ENCODE measurements around the gene ATXN7L1. TPM values are rescaled to one million over a fixed set of nuclear protein-coding genes. Genes with fewer than 3 reads are reported as not detected.

ATXN7L1 gene
- total and polyA plus RNA-seq, 2 of the 8 experiments (the other 6 are each of a cell fraction or from before 2014, with no cell fraction given), result 14.3 to 34.0 TPM

GRCh38 chr7:105773030-105773460 is 103.4 kb downstream of the ATXN7L1 start:
- peak overlapping the region; percentile 8; the same call in 1 of the 2 replicates for H2BK20ac ChIP-seq (ENCODE audit: low read length)
- H3K4ac ChIP-seq (replicated peaks; ENCODE audit: insufficient read length, low read depth, low read length), result no peak overlapping the region
- H3K27ac ChIP-seq (ENCODE audit: low read depth, low read length), result peak overlapping the region; percentile 93
- H4K20me1 ChIP-seq (replicated peaks in 1 of 2; ENCODE audit: control insufficient read depth in 1 of 2, insufficient read depth in 2 of 2, low read length in 2 of 2), result no peaks in the 10 kb centered on the region
- H3K4me1 ChIP-seq (replicated peaks in 1 of 4; ENCODE audit: control insufficient read depth in 3 of 4, insufficient read depth in 4 of 4, low read length in 3 of 4), result peaks cover 21 to 42% (median 34%) of the 10 kb centered on the region in 4 experiments
- no peak overlapping the region for H3K56ac ChIP-seq (replicated peaks; ENCODE audit: insufficient read length, low read depth, low read length)
- peak overlapping the region; percentile 33 to 57 for H3K4me2 ChIP-seq (ENCODE audit: insufficient read depth in 1 of 2, low read depth in 2 of 2, low read length in 2 of 2)
- H3K18ac ChIP-seq (ENCODE audit: extremely low read depth, low read length), result peak overlapping the region; percentile 14; the same call in 1 of the 2 replicates
- peak overlapping the region in 2 of 4 experiments; percentile 39 to 65; a peak in 4 of 7 replicates for H3K9ac ChIP-seq (replicated peaks in 1 of 4; ENCODE audit: extremely low read depth in 1 of 4, low read depth in 3 of 4, low read length in 3 of 4)
- H2BK120ac ChIP-seq (replicated peaks; ENCODE audit: low read depth, low read length), result peak overlapping the region; percentile 2
- POLR2A ChIA-PET (ENCODE audit: partially characterized antibody), result interaction anchor here (0.6 to 0.9 kb wide), 2 partner anchors 13 to 69 kb away, joined by 3 to 4 read pairs; no protein-coding TSS in a partner anchor
- peak overlapping the region; percentile 99 for H2BK12ac ChIP-seq (ENCODE audit: low read depth, low read length)
- no peaks in the 10 kb centered on the region for H3K27me3 ChIP-seq (replicated peaks in 1 of 4; ENCODE audit: control insufficient read depth in 3 of 4, extremely low read depth in 1 of 4, insufficient read depth in 3 of 4, low read length in 3 of 4)
- H4K91ac ChIP-seq (replicated peaks; ENCODE audit: insufficient read length, low read length), result peak overlapping the region; percentile 22
- H2AFZ ChIP-seq (ENCODE audit: low read length), result no peak overlapping the region
- H2AK5ac ChIP-seq (ENCODE audit: low read depth, low read length), result peak overlapping the region; percentile 32; the same call in 1 of the 2 replicates
- no peaks in the 10 kb centered on the region for H3K36me3 ChIP-seq (ENCODE audit: control insufficient read depth in 2 of 4, insufficient read depth in 4 of 4, low read length in 3 of 4)
- peak overlapping the region; percentile 92 for H2BK5ac ChIP-seq (ENCODE audit: low read depth, low read length)
- H3K4me3 ChIP-seq (ENCODE audit: extremely low read depth in 1 of 4, insufficient read depth in 2 of 4, low read depth in 3 of 4, low read length in 4 of 4), result peak overlapping the region in 1 of 4 experiments; percentile 25; a peak in 3 of 8 replicates
- H3K79me2 ChIP-seq (ENCODE audit: control insufficient read depth in 1 of 2, insufficient read depth in 2 of 2, low read length in 2 of 2), result no peaks in the 10 kb centered on the region
- H3K23ac ChIP-seq (ENCODE audit: insufficient read length), result no peak overlapping the region
- FAIRE-seq (no peak), DNase-seq (ENCODE audit: low read depth in 1 of 2, low spot score in 2 of 2) (no peak)
- H2BK15ac ChIP-seq (ENCODE audit: low read length), result no peak overlapping the region
- 26% methylated on average over 3 of the region's 3 CpGs; no CpG with 5 or more reads in 1 of the 2 experiments for WGBS, 2 experiments (ENCODE audit: extremely low coverage in 1 of 2, insufficient coverage in 1 of 2, insufficient read length in 1 of 2, insufficient replicate concordance in 2 of 2, low coverage in 1 of 2, low lambda C conversion rate in 2 of 2, missing lambda C conversion rate in 1 of 2)
- peaks cover 2% of the 10 kb centered on the region; the same call in 1 of the 2 replicates for H3K23me2 ChIP-seq (ENCODE audit: low read depth, low read length)
- no peak overlapping the region for H4K8ac ChIP-seq (ENCODE audit: extremely low read depth, insufficient read depth, low read length)
- H4K5ac ChIP-seq (ENCODE audit: insufficient read length, low read depth, low read length), result peak overlapping the region; percentile 58
- CTCF ChIA-PET (ENCODE audit: partially characterized antibody), result interaction anchor here (1.0 to 2.7 kb wide), 3 partner anchors 9 to 269 kb away, joined by 3 to 17 read pairs (median 3); no protein-coding TSS in a partner anchor
- no peaks in the 10 kb centered on the region for H3K9me3 ChIP-seq (ENCODE audit: insufficient read depth in 2 of 2, low read depth in 1 of 2, low read length in 1 of 2)
- no peaks in the 10 kb centered on the region; the same call in 1 of the 2 replicates for H3K79me1 ChIP-seq (ENCODE audit: low read depth, low read length)
- H3K14ac ChIP-seq (ENCODE audit: insufficient read length), result no peak overlapping the region
- TF ChIP-seq EP300 (IDR thresholded peaks at IDR 0.05; ENCODE audit: borderline replicate concordance in 1 of 2, low read depth in 2 of 2, low read length in 2 of 2), result 0 out of 3 replicates have a peak, but pooled peaks of 1 of the 2 experiments have one; percentile 79
- no peak for TF ChIP-seq CREB1 (IDR thresholded peaks at IDR 0.05)
- TF ChIP-seq ZNF274 (IDR thresholded peaks at IDR 0.05; ENCODE audit: borderline replicate concordance, extremely low read depth, low read length), result no peak
- TF ChIP-seq POLR2AphosphoS5 (IDR thresholded peaks at IDR 0.05; ENCODE audit: low read depth, low read length), result peak; percentile 60
- peak; percentile 79 for TF ChIP-seq SP1 (IDR thresholded peaks at IDR 0.05; ENCODE audit: low read depth, low read length)

Data from H1 (cell line).